Left colon (tissue), 2 donors: ENCODE measurements around the gene LAMA5. TPM values are rescaled to one million over a fixed set of nuclear protein-coding genes. Genes with fewer than 3 reads are reported as not detected.

ENCODE experiments used
- ATAC-seq: fragments of 200-7000 bp; cut with Tn5 transposase; one replicate; pipeline ENCODE4 v1.9.1; 2020; ENCODE audit warnings: mild to moderate bottlenecking, moderate library complexity
- DNase-seq, 2 donors: peaks; one replicate each; pipeline ENCODE4 v3.0.0-alpha.2; 2020
- intact Hi-C, 2 donors: fragments of 100-400 bp; cut with DNase I in 1 of 2; cut with micrococcal nuclease in 1 of 2; formaldehyde crosslinking; loops; one replicate each; pipeline versions ENCODE4 v1.11.2 to v1.14.0; 2022; cut with DNase I, micrococcal nuclease
- microRNA-seq, 2 donors: library from miRNA; unstranded; fragments of <30 nt; microRNA quantifications; one replicate each; pipeline versions ENCODE4 v1.1.0 to v1.2.0, GENCODE V29; 2020
- total RNA-seq, 2 donors: library from RNA; stranded (reverse); fragmentation: NEBNext Ultra II Directional; extraction: Animal tissue kit (Norgen Biotek cat#: 25700); gene quantifications; one replicate each; pipeline ENCODE4 v1.2.1, GENCODE V29; 2021
- donor health status: DM: no; HTN: no; CAD: no.
- donor health status: DM: yes; HTN: yes; CAD: no.

The LAMA5 gene
- total RNA-seq, 2 donors from 2014 or later: 18.2 to 45.8 TPM

- DNase-seq: no peak
- intact Hi-C loops: no loop called here
- no peak for ATAC-seq
These were observed 93.7 kb downstream of the LAMA5 start for GRCh38 chr20:62273416-62273815.

GRCh38 chr20:62272200-62272599 lies 94.9 kb downstream of the LAMA5 start:
- ATAC-seq: no peak
- no peak for DNase-seq

GRCh38 chr20:62269871-62270270 lies 97.2 kb downstream of the LAMA5 start:
- ATAC-seq (no peak), DNase-seq (no peak)
- intact Hi-C loops: no loop called here

More at GRCh38 chr20:62272200-62272599, 94.9 kb downstream of the LAMA5 start:
- intact Hi-C loops: no loop called here

GRCh38 chr20:62269378-62269777 lies 97.7 kb downstream of the LAMA5 start:
- ATAC-seq (no peak), DNase-seq (no peak)
- intact Hi-C loops: no loop called here

GRCh38 chr20:62268228-62268900 lies 98.7 kb downstream of the LAMA5 start:
- no peak for DNase-seq
- intact Hi-C loops: no loop called here
- ATAC-seq: no peak

GRCh38 chr20:62267543-62267942 lies 99.6 kb downstream of the LAMA5 start:
- DNase-seq (no peak), ATAC-seq (no peak)
- intact Hi-C loops: no loop called here

- intact Hi-C loops: no loop called here
- no peak for ATAC-seq
- no peak for DNase-seq
These were observed 100.3 kb downstream of the LAMA5 start for GRCh38 chr20:62266851-62267250.

GRCh38 chr20:62266340-62266739 lies 100.8 kb downstream of the LAMA5 start:
- DNase-seq (no peak), ATAC-seq (no peak)
- intact Hi-C loops: no loop called here

- intact Hi-C loops: no loop called here
- DNase-seq (no peak), ATAC-seq (no peak)
These were observed 101.7 kb downstream of the LAMA5 start for GRCh38 chr20:62265365-62265764.

GRCh38 chr20:62263396-62263795 lies 103.7 kb downstream of the LAMA5 start:
- DNase-seq (no peak), ATAC-seq (no peak)
- intact Hi-C loops: no loop called here

- intact Hi-C loops: no loop called here
- DNase-seq: no peak
- no peak for ATAC-seq
These were observed 105.0 kb downstream of the LAMA5 start for GRCh38 chr20:62262064-62262463.

- ATAC-seq: no peak
- DNase-seq: no peak
- intact Hi-C loops: no loop called here
These were observed 107.9 kb downstream of the LAMA5 start for GRCh38 chr20:62259294-62259565.

Small RNAs within 50 kb of the gene (microRNA-seq; reads per million reads assigned to microRNA genes)
- gene MIR4758: 0 to 2.7 reads per million in 2 donors

Other genes with a start within 250 kb of the LAMA5 start
- 10 to 100 TPM; 33.0 to 36.3 TPM for gene LSM14B, start 244.8 kb downstream of the LAMA5 start, total RNA-seq
- gene PSMA7, start 223.9 kb downstream of the LAMA5 start, total RNA-seq: 100 to 1,000 TPM; 148 to 178 TPM
- gene SS18L1, start 223.5 kb downstream of the LAMA5 start, total RNA-seq: 10 to 100 TPM; 11.3 to 17.2 TPM
- gene MTG2, start 184.3 kb downstream of the LAMA5 start, total RNA-seq: 10 to 100 TPM; 26.3 to 34.3 TPM
- gene HRH3, start 147.0 kb downstream of the LAMA5 start, total RNA-seq: not detected
- gene OSBPL2, start 128.8 kb downstream of the LAMA5 start, total RNA-seq: 10 to 100 TPM; 91.6 to 99.5 TPM
- gene ADRM1, start 64.3 kb downstream of the LAMA5 start, total RNA-seq: 10 to 100 TPM; 67.2 to 73.1 TPM
- gene RPS21, start 19.8 kb upstream of the LAMA5 start, total RNA-seq: 1,000 to 10,000 TPM; 1,150 to 1,291 TPM
- gene CABLES2, start 40.0 kb upstream of the LAMA5 start, total RNA-seq: 1 to 10 TPM; 7.8 to 9.5 TPM
- 1 to 10 TPM; 4.8 to 6.7 TPM for gene RBBP8NL, start 60.2 kb upstream of the LAMA5 start, total RNA-seq
- not detected for gene GATA5, start 108.7 kb upstream of the LAMA5 start, total RNA-seq